ENCODE measurements around the gene AGTR1.
"Not testable (repeated sequence)": the region's sequence is repeated elsewhere in the genome, so short reads cannot be mapped to it uniquely, and the experiment has no call there.

AGTR1 gene

DNA sequence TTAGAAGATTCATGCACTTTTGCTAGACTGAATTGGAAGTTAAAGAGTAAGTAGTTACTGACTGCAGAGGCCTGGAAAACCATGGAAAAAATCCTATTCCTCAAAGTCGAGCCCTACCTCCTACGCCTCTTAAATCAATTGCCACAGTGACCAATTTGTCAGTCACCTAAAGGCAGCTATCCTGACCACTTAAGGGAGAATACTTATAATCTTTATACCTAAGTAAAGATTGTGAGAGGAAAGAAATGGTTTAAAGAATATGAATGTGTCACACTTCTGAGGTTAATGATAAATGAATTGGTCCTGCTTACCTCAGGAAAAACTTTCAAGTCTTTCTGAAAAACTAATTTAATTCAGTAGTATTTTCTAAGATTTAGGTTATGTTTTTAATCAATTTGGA, 42.6 kb downstream of the AGTR1 start:
- no peak overlapping the region for H3K4me3 ChIP-seq (ENCODE audit: low read depth, low read length)
- TF ChIP-seq, protein P1, sequence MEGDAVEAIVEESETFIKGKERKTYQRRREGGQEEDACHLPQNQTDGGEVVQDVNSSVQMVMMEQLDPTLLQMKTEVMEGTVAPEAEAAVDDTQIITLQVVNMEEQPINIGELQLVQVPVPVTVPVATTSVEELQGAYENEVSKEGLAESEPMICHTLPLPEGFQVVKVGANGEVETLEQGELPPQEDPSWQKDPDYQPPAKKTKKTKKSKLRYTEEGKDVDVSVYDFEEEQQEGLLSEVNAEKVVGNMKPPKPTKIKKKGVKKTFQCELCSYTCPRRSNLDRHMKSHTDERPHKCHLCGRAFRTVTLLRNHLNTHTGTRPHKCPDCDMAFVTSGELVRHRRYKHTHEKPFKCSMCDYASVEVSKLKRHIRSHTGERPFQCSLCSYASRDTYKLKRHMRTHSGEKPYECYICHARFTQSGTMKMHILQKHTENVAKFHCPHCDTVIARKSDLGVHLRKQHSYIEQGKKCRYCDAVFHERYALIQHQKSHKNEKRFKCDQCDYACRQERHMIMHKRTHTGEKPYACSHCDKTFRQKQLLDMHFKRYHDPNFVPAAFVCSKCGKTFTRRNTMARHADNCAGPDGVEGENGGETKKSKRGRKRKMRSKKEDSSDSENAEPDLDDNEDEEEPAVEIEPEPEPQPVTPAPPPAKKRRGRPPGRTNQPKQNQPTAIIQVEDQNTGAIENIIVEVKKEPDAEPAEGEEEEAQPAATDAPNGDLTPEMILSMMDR (IDR thresholded peaks at IDR 0.05; ENCODE audit: insufficient read depth, low read depth, low read length, missing control alignments) = no peak
- no peak for DNase-seq (ENCODE audit: low read depth)

DNA sequence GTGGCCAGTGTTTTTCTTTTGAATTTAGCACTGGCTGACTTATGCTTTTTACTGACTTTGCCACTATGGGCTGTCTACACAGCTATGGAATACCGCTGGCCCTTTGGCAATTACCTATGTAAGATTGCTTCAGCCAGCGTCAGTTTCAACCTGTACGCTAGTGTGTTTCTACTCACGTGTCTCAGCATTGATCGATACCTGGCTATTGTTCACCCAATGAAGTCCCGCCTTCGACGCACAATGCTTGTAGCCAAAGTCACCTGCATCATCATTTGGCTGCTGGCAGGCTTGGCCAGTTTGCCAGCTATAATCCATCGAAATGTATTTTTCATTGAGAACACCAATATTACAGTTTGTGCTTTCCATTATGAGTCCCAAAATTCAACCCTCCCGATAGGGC, 43.5 kb downstream of the AGTR1 start:
- TF ChIP-seq, protein P1 (IDR thresholded peaks at IDR 0.05; ENCODE audit: insufficient read depth, low read depth, low read length, missing control alignments) = no peak
- no peak for DNase-seq (ENCODE audit: low read depth)
- no peak overlapping the region for H3K4me3 ChIP-seq (ENCODE audit: low read depth, low read length)

DNA sequence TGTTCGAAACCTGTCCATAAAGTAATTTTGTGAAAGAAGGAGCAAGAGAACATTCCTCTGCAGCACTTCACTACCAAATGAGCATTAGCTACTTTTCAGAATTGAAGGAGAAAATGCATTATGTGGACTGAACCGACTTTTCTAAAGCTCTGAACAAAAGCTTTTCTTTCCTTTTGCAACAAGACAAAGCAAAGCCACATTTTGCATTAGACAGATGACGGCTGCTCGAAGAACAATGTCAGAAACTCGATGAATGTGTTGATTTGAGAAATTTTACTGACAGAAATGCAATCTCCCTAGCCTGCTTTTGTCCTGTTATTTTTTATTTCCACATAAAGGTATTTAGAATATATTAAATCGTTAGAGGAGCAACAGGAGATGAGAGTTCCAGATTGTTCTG, 44.4 kb downstream of the AGTR1 start:
- H3K4me3 ChIP-seq (ENCODE audit: low read depth, low read length) = no peak overlapping the region
- TF ChIP-seq, protein P1 (IDR thresholded peaks at IDR 0.05; ENCODE audit: insufficient read depth, low read depth, low read length, missing control alignments) = no peak
- no peak for DNase-seq (ENCODE audit: low read depth)

- TF ChIP-seq, protein P1 (IDR thresholded peaks at IDR 0.05; ENCODE audit: insufficient read depth, low read depth, low read length, missing control alignments) = no peak
- DNase-seq (ENCODE audit: low read depth) = no peak
- H3K4me3 ChIP-seq (ENCODE audit: low read depth, low read length) = no peak overlapping the region
Observed at GRCh38 chr3:148746053-148746452, 48.4 kb downstream of the AGTR1 start.

DNA sequence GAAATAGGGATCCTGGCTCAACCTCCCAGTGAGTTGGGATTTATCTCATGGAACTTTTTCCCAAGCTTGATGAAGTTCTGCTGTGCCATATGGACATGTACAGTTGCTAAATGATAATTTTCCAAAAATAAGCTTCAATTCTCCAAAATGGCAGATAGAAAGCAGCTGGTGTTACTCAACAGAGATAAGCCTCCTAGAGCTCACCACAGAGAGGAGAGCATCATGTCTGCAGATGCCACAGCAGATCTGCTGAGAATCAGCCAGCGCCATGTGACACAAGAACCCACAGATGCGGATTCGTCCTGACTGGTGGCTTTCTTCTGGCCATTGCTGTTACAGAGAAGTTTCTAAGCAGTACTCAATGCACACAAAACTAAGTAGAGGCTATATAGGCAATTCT, 50.6 kb downstream of the AGTR1 start:
- H3K4me3 ChIP-seq (ENCODE audit: low read depth, low read length) = no peak overlapping the region
- TF ChIP-seq, protein P1 (IDR thresholded peaks at IDR 0.05; ENCODE audit: insufficient read depth, low read depth, low read length, missing control alignments) = no peak
- DNase-seq (ENCODE audit: low read depth) = no peak

GRCh38 chr3:148750296-148750695, 52.6 kb downstream of the AGTR1 start:
- TF ChIP-seq, protein P1 (IDR thresholded peaks at IDR 0.05; ENCODE audit: insufficient read depth, low read depth, low read length, missing control alignments) = no peak
- no peak for DNase-seq (ENCODE audit: low read depth)
- H3K4me3 ChIP-seq (ENCODE audit: low read depth, low read length) = no peak overlapping the region

GRCh38 chr3:148751461-148751860, 53.8 kb downstream of the AGTR1 start:
- H3K4me3 ChIP-seq (ENCODE audit: low read depth, low read length) = no peak overlapping the region
- TF ChIP-seq, protein P1 (IDR thresholded peaks at IDR 0.05; ENCODE audit: insufficient read depth, low read depth, low read length, missing control alignments) = no peak
- DNase-seq (ENCODE audit: low read depth) = no peak

DNA sequence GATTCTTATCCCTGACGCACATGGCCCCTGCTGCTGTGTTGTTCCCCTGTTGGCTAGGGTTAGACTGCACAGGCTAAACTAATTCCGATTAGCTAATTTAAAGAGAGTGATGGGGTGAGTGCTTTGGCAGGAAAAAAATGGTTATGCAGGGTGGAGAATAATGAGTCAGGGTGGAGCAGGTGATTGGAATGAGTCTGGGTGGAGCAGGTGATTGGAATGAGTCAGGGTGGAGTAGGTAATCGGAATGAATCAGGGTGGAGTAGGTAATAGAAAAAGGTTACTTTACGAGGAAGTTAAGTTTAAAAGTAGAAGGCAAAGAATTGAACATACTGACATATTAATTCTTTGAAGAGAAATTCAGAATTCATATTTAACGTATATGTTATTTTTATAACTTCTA, 55.7 kb downstream of the AGTR1 start:
- H3K4me3 ChIP-seq (ENCODE audit: low read depth, low read length); DNase-seq (ENCODE audit: low read depth): not testable (repeated sequence)
